HG03575 (cell line): ENCODE results near the gene KIF1A.
"Not testable (repeated sequence)": the region's sequence is repeated elsewhere in the genome, so short reads cannot be mapped to it uniquely, and the experiment has no call there.

Source experiments
- ATAC-seq: cut with Tn5 transposase; IDR thresholded peaks from one replicate; pipeline ENCODE4 v1.9.1; 2021; ENCODE audit not compliant: unreplicated experiment, insufficient number of reproducible peaks, low FRiP score; ENCODE audit errors: extremely low read depth

Gene KIF1A

DNA sequence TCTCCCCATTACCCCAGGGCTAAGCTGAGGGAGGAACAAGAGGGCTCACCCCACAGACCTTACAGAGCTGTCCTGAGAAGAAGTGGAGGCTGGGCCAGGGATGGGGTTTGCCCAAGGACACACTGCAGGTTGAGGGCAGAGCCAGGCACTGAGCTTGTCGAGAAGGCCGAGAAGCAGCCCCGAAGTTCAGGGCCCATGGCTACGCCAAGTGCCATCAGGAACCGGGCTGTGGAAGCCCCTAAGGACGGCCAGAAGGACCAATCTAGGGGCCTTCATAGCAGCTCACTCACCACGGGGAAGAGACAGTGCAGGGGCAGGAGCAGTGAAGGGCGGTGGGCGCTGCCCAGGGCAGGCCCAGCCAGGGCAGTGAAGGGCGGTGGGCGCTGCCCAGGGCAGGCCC lies 30.0 kb upstream of the KIF1A start:
- ATAC-seq: no peak

DNA sequence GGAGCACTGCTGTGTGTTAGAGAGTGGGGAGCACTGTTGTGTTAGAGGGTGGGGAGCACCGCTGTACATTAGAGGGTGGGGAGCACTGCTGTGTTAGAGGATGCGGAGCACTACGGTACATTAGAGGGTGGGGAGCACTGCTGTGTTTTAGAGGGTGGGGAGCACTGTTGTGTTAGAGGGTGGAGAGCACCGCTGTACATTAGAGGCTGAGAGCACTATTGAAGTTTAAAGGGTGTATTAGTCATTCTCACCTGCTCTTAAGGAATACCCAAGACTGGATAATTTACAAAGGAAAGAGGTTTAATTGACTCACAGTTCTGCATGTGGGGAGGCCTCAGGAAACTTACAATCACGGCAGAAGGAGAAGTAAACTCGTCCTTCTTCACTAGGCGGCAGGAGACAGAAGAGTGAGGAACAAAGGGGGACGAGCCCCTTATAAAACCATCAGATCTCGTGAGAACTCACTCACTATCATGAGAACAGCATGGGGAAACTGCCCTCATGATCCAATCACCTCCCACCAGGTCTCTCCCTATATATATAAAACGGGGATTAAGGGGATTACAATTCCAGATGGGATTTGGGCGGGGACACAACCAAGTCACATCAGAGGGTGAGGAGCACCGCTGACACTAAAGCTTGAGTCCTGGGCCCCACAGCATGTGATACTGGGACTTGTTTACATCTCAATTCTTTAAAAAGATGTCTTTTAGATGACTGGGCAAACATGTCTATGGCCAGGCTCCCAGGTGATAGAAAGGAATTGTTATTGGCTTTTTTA lies 29.1 kb upstream of the KIF1A start:
- no peak for ATAC-seq

DNA sequence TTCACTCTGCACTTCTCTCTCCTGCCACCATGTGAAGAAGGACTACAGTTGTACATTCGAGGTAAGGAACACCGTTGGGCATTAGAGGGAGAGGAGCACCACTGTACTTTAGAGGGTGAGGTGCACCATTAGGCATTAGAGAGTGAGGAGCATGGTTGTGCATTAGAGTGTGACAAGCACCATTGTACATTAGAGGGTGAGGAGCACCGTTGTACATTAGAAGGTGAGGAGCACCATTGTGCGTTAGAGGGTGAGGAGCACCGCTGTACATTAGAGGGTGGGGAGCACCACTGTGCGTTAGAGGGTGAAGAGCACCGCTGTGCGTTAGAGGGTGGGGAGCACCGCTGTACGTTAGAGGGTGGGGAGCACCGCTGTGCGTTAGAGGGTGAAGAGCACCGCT lies 27.8 kb upstream of the KIF1A start:
- no peak for ATAC-seq

DNA sequence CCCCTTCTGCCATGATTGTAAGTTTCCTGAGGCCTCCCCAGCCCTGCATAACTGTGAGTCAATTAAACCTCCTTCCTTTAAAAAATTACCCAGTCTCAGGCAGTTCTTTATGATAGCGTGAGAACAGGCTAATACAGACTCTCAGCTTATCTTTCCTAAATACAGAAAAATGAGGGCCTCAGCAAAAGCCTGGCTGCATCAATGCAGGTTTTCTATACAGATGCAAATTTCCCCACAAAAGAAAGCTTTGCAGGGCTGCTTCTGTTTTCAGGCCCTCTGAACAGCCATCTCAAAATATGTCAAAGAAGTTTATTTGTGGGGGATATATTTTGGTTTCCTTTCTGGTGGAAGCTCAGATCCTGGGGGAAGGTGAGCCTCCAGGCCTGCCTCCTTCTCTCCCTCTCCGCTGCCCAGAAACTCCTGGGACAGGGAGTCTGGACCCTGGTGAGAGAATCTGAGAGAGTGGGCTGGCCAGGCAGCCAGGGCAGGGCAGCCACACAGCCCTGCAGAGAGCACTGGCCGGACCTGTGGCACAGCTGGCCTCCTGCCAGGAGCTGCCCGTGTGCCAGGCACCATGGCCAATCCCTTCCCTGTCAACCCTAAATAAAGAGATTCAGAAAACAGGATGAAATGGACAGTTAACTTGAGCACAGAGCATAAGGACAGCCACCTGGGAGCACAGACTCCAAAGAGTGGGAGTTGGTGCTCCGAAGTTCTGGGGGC lies 27.0 kb upstream of the KIF1A start:
- ATAC-seq: no peak

DNA sequence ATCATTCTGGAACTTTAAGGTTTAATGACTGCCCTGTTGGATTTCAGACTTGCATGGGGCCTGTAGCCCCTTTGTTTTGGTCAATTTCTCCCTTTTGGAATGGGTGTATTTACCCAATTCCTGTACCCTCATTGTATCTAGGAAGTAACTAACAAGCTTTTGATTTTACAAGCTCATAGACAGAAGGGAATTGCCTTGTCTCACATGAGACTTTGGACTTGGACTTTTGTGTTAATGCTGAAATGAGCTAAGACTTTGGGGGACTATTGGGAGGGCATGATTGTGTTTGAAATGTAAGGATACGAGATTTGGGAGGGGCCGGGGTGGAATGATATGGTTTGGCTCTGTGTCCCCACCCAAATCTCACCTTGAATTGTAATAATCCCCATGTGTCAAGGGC lies 26.3 kb upstream of the KIF1A start:
- not testable (repeated sequence) for ATAC-seq

DNA sequence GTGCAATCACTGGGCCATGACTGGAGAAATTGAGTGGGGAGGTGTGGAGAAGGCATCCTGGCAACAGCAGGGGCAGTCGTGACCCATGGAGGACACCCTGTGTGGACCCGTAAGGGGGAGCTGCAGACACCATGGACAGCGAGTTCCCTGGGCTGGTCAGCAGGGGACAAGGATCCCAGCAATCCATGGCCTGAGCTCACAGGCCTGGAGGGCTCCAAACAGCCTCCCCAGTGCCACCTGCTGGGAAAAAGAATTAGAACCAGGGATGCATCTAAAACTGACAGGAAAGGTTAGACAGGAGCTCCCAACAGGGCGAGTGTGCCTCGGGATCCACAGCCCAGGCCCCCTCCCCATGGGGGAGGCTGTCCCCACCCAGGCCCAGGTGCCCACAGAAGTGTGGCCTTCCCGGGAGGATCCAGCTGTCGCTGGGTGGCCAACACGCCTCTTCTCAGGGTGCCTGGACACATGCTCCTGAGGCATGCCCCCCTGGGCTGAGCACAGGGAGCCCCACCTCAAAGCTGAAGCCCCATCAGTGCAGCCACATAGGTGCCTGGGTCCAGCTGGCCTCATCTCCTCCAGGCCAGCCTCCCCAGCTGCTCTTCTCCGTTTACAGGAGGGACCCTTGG lies 20.5 kb upstream of the KIF1A start:
- ATAC-seq: no peak

DNA sequence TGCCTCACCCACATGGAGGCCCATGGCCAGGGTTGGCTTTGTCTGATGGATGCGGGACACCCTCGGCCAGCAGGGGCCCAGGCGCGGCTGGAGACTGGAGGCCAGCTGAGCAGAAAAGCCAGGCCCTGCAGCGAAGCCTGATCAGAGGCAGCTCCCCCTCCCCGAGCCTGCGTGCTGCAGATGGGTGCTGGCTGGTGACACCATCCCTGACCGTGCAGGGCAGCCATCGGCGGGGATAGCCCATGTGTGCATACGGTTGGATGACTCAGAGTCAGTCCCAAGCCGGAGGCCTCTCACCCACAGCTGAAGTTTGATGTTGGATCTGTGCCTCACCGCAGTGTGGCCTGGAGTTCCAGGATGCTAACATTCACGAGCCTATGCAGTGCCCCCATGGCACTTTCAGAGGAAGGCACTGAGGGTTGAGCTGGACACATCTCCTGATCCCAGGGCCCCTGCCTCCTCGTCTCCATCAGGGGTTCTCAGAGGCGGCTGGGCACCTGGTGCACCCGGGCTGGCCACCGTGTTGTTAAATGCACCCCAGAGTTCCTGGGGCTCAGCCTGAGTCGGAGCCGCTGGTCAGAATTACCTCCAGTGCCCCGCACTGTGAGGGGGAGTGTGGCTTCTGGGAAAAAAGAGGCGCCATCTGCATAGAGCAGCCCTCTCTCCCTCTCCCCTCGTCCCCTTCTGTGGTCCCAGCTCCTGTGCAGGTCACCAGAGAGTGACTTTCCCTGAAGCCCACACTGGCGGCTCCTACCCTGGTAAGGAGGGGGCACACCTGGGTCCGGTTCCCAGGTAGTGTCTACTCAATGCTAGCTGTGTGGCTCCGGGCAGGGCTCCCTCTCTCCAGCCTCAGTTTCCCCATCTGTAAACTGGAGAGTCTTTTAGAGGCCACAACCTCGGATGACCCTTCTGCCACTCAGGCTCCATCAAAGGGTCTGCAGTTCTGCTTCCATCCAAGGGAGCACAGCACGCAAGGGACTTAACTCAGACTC lies 19.4 kb upstream of the KIF1A start:
- no peak for ATAC-seq

DNA sequence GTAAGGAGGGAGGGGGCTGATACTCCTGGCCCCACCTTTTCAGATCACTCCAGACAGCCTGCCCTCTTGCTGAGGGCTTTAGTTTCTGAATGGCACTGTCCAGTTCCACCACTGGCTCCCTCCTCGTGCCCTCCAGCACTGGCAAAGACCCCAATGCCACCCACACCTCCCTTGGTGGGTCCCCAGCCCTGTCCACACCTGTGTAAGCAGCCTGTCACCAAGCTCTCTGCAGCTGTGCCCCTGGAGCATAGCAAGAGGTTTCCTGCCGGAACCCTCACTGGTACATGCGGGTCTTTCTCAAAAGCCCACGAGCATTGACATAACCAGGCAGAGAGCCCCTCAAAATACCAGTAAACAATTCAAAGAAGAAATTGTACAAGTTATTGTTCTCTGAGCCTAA lies 17.6 kb upstream of the KIF1A start:
- ATAC-seq: no peak

DNA sequence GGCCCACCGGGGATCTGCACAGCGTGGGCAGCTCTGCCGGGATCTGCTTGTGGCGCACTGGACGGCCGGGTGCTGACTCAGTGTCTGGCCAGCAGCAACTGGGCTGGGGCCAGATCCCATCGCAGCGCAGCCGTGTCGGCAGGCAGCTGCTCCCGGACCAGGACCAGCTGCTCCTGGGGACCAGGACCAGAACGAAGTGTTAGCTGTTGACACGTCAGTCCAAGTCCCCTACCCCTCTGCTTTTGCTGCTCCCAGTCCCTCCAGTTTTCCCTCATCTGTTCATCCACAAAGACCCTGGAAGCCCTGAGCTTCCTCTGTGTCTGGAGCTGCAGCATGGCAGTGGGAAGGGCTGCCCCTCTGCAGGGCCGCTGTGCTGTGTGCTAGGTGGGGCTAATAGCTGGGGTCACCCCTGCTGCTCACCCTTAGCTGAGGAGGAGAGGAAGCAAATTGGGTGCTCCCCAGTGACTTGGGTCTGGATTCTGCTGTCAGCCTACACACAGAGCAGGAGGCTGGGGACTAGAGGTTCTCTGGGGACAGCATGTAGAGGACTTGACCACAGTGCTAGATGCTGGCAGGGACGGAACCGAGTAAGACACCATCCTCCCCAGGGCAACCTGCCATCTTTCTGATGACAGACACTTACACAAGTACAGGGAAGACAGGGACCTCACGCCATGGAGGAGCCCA lies 16.9 kb upstream of the KIF1A start:
- ATAC-seq: no peak

DNA sequence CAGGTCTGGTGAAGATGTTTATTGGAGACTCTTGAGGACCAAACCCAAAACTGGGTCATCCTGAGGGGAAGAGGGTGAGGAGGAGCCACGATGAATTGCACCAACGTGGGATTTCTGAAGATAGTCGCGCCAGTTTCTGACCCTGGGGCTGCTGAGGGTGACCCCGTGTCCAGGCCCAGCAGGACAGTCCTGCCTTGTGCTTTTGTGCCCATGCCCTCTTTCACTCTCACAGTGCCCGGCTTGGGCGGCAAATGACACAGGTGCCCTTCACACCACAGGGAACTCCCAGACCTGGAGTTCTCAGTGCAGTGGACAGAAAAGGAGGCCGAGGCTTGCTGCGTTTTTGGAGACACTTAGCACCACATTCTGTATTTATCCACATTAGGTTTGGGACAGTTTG lies 15.5 kb upstream of the KIF1A start:
- no peak for ATAC-seq

DNA sequence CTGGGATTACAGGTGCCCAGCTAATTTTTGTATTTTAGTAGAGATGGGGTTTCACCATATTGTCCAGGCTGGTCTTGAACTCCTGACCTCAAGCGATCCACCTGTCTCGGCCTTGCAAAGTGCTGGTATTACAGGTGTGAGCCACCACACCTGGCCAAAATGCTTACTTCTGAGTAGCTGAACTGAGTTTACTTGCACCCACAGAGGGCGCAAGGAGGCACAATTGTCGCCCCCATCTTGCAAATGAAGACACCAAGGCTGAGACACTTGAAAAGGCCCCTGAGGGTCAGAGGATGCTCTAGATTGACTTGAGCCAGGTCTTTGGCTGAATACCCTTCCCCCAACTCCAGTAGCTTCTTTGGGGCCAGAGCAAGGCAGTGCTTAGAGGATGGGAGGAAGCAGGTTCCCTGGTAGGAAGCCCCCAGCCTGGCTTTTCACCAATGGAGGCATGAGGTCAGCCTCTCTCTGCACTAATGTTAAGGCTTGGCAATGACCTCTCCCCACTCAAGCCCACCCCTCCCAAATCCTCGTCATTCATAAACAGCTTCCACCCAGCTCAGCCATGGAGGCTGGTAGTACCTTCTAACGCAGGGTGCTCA lies 14.5 kb upstream of the KIF1A start:
- ATAC-seq: no peak

DNA sequence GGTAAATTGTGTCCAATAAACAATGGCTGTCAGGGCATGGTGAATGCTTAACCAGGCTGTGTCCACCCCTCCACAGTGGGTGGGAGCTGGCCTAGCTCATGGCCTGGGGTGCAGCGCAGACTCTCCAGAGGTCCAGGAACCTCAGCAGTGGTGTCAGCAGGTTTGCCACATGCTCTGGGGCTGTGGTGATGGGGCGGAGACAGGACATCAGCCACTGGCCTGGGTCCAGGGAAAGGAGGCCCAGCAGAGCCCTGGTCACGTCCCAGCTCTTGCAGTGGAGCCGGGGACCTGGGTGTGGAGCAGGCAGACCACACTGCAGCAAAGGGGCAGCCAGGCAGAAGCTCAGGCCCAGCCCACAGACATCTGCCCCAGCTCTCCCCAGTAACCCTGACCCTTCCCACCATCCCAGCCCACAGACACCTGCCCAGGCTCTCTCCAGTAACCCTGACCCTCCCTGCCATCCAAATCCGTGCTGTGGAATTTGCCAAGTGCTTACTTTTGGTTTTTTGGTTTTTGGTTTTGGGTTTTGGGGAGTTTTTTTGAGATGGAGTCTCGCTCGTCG lies 13.8 kb upstream of the KIF1A start:
- no peak for ATAC-seq

DNA sequence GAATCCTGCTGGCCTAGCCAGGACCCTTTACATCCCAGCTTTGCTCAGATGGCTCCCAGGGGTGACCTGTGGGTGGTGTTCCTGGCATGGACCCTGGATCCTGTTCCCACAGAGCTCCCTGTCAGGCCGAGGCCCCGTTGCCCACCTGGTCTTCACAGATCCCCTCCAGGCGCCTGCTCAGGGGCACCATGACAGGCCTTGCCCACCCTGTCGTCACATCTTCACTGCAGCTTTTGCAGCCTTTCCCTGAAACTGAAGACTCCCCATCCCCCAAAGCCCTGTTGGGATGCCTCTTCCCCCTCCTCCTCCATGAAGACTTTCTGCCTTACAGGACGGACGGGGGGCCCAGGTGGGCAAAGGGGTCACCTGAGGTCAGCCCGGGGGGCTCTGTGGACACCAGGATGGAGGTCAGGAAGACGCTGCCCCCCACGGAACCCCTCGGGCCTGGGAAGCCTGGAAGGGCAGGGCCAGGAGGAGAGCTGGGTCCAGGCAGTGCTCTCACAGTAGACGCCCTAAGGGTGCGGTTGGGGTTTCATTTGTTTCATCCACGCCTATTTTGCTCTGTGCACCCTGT lies 13.0 kb upstream of the KIF1A start:
- ATAC-seq: no peak

DNA sequence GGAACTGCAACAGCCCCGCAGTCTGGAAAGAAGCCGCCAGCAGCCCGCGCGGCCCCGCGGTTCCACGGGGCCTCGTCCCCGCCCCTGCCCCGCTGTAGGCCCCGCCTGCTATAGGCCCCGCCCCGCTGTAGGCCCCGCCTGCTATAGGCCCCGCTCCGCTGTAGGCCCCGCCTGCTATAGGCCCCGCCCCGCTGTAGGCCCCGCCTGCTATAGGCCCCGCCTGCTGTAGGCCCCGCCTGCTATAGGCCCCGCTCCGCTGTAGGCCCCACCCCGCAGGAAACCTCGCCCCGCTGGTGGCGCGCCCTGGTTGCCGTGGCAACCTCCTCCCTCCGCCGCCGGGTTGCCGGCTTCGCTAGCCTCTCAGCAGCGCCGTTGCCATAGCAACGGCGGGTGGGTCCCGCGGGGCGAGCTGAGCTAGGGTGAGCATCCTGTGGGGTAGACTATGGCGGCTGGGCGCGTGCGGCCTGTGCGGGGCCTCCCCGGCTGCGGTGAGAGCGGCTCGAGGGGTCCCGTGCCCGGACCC lies 12.2 kb upstream of the KIF1A start:
- no peak for ATAC-seq

DNA sequence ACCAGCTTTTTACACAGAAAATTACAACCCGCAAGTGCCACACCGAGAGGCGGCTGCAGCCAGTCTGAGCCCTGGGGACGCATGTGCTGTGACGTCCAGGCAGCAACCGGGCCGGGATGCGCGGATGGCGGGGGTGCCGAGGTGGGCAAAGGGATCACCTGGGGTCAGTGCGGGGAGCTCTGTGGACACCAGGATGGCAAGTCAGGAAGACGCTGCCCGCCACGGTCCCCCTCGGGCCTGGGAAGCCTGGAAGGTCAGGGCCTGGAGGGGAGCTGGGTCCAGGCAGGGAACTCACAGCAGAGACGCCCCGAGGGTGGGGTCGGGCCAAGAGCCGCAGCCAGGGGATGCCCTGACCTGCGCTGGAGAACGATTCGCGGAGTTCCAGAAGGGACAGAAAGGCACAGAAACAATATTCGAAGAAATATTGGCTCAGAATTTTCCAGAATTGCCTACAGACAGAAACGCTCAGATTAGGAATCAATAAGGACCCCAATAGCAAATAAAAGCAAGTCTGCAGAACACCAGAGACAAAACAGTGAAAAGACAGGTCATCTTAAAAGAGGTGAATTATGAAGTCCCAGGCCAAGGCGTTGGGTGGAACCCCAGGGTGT lies 11.7 kb upstream of the KIF1A start:
- no peak for ATAC-seq

DNA sequence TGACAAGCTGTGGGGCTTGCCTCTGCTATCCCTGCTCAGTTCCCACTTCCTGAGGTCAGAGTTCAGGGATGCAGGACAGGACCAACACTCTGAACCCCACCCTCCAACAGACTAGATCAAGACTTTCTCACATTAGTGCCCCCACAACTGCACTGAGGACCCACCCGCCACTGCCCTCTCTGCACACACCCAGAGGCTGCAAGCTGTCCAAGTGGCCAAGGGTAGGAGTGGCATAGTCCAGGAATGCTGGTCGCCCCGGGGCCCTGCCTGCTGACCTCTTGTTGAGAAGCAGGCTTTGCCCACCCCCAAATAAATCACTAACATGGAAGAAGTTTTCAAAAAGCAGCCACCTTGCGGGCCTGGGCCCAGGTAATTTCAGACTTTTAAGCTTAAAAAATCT lies 5.5 kb upstream of the KIF1A start:
- ATAC-seq: no peak
